Stimulated activated CD4-positive, alpha-beta T cell treated with anti-CD3 and anti-CD28 coated beads, Interleukin-4, amount 100 ng/mL, for 1 hour (primary cell): ENCODE results near the gene HLA-G.
"Not testable (repeated sequence)": the region's sequence is repeated elsewhere in the genome, so short reads cannot be mapped to it uniquely, and the experiment has no call there.

Experiments
- DNase-seq: peaks from one replicate; pipeline ENCODE4 v3.0.0-alpha.2; 2020

Gene HLA-G

DNA sequence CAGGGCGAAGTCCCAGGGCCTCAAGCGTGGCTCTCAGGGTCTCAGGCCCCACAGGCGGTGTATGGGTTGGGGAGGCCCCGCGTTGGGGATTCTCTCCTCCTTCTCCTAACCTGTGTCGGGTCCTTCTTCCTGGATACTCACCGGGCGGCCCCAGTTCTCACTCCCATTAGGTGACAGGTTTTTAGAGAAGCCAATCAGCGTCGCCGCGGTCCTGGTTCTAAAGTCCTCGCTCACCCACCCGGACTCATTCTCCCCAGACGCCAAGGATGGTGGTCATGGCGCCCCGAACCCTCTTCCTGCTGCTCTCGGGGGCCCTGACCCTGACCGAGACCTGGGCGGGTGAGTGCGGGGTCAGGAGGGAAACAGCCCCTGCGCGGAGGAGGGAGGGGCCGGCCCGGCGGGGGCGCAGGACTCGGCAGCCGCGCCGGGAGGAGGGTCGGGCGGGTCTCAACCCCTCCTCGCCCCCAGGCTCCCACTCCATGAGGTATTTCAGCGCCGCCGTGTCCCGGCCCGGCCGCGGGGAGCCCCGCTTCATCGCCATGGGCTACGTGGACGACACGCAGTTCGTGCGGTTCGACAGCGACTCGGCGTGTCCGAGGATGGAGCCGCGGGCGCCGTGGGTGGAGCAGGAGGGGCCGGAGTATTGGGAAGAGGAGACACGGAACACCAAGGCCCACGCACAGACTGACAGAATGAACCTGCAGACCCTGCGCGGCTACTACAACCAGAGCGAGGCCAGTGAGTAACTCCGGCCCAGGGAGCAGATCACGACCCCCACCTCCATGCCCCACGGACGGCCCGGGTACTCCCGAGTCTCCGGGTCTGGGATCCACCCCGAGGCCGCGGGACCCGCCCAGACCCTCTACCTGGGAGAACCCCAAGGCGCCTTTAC, at the start of gene HLA-G:
Gene HLA-G (plus strand): TSS at position 247 of the 892 bp plus-strand sequence. CDS start 20 bp downstream, at position 267.
- DNase-seq, result peak; percentile 9

DNA sequence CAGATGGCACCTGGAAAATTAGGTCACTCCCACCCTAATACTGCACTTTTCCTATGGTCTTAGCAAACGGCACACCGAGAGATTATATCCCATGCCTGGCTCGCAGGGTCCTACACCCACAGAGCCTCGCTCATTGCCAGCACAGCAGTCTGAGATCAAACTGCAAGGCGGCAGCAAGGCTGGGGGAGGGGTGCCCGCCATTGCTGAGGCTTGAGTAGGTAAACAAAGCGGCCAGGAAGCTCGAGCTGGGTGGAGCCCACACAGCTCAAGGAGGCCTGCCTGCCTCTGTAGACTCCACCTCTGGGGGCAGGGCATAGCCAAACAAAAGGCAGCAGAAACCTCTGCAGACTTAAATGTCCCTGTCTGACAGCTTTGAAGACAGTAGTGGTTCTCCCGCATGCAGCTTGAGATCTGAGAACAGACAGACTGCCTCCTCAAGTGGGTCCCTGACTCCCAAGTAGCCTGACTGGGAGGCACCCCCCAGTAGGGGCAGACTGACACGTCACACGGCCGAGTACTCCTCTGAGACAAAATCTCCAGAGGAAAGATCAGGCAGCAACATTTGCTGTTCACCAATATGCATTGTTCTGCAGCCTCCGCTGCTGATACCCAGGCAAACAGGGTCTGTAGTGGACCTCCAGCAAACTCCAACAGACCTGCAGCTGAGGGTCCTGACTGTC, 47.5 kb upstream of the HLA-G start:
- not testable (repeated sequence) for DNase-seq

DNA sequence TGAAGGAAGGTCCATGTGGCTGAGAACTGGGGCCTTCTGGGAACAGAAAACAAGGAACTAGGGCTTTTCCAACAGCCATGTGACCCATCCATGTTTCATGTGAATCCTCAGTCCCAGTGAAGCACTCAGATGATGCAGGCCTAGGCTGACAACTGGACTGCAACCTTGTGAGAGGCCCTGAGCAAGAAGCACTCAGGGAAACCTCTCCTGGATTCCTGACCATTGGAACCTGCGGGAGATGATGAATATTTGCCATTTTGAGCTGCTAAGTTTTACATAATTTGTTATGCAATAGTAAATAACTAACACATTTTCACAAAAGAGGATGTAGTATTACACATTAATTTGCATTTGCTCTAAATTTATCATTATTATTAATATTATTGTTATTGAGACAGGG, 38.4 kb upstream of the HLA-G start:
- no peak for DNase-seq

DNA sequence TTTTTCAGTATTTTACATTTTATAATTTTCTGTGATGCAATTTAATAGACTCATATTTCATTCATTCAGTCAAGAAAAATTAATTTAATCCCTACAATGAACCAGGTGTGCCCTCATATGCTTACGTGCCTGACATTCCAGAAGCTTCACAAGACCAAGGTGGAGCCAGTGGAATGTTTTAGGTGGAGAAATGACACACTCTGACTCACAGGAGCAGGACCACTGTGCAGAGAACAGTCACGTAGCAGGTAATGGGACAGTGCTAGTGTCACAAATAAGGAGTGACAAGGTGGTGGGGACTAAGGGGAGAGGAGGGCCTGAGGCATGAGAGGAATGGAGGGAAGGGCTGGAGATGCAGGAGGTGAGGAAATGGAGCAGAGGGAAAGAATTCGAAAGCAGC, 37.0 kb upstream of the HLA-G start:
- no peak for DNase-seq

DNA sequence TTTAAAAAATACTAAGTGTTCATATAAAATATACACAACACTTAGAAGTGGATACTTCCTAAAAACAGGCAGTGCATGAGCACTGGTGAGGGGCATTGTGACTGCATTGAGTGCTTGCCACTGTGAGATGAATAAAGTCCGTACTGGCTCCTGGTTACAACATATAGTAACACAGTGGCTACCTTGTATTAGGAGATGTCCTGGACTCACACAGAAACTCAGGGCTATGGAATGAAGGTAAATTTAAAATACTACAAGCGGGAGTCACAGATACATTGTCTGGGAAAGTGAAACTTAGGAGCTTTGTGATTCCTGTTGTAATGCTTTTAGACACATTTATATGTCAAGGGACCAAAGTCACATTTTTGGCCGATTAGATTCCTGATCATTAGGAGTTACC, 36.5 kb upstream of the HLA-G start:
- no peak for DNase-seq

DNA sequence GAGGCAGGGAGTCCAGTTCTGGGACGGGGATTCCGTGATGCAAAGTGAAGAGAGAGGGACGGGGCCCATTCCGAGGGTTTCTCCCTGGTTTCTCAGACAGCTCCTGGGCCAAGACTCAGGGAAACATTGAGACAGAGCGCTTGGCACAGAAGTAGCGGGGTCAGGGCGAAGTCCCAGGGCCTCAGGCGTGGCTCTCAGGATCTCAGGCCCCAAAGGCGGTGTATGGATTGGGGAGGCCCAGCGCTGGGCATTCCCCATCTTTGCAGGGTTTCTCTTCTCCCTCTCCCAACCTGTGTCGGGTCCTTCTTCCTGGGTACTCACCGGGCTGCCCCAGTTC, 35.9 kb upstream of the HLA-G start:
- no peak for DNase-seq

DNA sequence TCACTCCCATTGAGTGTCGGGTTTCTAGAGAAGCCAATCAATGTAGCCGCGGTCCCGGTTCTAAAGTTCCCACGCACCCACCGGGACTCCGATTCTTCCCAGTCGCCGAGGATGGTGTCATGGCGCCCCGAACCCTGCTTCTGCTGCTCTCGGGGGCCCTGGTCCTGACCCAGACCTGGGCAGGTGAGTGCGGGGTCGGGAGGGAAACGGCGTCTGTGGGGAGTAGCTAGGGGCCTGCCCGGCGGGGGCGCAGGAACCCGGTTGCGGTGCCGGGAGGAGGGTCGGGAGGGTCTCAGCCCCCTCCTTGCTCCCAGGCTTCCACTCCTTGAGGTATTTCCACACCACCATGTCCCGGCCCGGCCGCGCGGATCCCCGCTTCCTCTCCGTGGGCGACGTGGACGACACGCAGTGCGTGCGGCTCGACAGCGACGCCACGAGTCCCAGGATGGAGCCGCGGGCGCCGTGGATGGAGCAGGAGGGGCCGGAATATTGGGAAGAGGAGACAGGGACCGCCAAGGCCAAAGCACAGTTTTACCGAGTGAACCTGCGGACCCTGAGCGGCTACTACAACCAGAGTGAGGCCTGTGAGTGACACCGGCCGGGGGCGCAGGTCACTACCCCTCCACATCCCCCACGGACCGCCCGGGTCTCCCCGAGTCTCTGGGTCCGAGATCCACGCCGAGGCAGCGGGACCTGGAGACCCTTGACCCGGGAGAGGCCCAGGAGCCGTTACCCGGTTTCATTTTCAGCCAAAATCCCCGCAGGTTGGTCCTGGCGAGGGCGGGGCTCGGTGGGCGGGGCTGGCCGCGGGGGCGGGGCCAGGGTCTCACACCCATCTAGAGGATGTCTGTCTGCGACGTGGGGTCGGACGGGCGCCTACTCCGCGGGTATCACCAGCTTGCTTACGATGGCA, 35.2 kb upstream of the HLA-G start:
- peak; percentile 72 for DNase-seq

DNA sequence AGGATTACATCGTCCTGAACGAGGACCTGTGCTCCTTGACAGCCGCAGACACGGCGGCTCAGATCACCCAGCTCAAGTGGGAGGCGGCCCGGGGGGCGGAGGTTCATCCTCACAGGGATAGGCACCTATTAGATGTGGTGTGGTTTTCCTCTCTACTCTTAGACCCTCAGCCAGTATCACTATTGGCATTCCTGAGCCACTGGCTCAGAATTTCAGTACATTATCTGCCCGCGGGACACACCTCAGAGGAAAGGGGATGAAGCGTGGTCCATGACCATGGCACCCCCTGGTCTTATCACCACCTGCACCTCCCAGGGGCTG, 34.6 kb upstream of the HLA-G start:
- no peak for DNase-seq

DNA sequence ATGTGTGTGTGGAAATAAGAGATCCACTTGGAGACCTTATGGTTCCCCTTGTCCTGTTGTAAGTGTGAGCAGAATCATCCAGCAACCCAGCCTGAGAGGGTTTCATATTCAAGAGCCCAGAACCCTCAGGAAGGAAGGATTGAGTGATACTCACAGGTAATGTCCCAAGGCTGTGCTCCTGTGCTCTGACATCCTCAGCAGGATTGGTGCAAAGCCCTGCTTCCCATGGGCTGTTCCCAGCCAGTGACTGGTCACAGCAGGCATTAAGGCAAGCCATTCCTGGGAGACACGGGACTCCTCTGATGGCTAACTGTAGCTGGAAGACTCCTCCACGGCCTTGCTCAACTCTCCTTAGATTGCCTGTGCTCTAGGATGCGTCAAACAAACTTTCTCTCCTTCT, 33.8 kb upstream of the HLA-G start:
- DNase-seq, result no peak

DNA sequence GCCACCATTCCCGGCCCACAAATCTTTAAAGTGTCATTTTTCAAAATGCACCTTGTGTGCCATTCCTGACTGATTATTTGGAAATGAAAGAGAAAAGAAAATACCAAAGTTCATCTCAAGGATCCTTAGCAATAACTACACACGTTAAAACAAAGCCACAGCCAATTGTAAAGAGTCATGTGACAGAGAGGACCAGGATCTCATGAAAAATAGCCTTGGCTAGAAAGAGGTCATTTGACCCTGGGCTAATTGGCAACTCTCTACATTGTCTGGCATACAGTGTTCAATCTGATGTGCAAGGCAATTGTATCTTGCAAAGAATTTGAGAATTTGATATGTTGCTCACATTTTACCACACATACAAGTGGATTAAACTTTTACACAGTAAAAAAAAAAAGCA, 31.6 kb upstream of the HLA-G start:
- no peak for DNase-seq

DNA sequence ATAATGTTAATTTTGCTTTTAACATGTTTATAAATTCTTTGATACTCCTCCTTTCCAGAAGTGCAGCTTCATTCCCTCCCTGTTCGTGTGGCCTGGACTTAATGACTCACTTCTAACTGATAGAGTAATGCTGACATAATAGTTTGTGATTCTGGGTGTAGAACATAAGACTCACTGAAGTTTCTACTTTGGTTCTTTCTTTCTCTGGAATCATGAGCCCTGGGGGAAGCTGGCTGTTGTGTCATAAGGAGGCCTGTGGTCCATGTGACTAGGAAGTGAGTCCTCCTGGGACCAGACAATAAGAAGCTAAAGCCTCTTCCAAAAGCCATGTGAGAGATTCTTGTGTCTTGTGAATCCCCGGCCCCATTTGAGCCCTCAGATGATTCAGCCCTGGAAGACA, 30.5 kb upstream of the HLA-G start:
- no peak for DNase-seq

DNA sequence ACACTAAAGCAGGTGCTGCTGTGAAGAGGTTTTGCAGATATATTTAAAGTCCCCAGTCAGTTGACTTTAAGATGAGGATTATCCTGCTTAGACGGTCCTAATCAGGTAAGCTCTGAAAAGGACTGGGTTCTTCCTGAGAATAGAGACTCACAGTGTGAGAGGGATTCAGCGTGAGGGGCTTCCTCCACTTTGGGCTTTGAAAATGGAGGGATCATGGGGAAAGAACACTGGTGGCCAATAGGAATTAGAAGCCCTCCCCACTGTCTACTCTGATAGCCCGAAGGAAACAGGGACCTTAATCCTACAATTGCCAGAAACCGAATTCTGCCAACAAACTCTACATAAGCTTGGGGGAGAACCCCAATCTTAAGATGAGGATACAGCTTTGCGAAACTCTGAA, 29.7 kb upstream of the HLA-G start:
- no peak for DNase-seq

DNA sequence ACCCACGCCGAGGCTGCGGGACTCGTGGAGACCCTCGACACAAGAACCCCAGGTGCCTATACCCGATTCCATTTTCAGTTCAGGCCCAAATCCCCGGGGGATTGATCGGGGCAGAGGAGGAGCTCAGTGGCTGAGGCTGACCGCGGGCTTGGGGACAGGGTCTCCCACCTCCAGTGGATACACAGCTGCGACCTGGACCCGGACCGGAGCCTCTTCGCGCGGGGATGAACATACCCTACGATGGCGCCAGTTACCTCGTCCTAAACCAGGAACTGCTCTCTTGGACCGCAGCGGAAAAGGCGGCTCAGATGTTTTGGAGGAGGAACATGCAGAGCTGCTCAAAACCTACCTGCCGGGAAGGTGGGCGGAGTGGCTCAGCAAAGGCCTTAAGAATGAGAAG, 27.4 kb upstream of the HLA-G start:
- no peak for DNase-seq

DNA sequence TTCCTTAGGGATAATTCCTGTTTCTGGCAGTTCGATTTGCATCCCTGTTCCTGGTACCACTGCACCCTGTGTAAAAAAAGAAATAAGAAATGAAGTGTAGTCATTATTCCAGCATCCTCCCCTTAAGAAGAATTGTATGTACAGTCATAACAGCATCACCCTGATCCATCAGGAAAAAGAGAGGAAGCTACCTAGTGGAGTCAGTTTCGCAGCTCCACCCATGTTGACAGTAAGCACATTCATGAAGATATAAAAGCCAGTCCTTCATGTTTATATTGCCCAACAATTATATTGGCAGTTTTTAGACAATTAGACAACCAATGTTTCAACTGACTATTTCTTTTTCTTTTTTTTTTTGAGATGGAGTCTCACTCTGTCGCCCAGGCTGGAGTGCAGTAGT, 21.2 kb upstream of the HLA-G start:
- DNase-seq, result no peak

DNA sequence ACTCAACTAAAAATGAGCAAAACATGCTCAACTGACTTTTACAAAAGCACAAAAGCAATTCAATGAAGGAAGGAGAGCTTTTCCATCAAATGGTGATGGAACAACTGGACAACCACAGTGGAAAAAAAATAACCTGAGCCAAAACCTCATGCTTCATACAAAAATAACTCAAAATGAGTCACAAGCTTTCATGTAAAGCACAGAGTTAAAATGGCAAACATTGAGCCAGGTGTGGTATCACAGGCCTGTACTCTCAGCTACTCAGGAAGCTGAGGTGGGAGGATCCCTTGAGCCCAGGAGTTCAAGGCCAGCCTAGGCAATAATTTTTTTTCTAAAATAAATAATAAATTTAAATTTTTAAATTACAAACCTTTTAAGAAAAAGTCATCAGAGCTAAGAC, 18.4 kb upstream of the HLA-G start:
- DNase-seq, result no peak

DNA sequence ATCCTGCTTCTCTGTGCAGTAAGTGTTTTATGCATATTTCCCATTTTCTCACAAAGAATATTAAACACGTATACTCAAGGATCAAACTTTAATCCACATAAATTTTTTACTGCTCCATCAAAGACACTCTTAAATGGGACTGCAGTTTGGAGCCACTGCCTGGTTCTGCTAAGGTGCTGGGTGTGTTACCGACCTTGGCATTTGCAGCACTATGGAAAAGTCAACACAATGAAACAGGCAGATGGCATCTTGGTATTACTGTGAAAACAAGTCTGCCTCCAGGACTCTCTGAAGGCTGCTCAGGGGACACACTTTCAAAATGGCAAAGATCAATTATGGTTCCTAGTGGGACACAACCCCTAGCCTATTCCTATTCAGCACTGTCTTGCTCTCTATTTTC, 17.3 kb upstream of the HLA-G start:
- no peak for DNase-seq

DNA sequence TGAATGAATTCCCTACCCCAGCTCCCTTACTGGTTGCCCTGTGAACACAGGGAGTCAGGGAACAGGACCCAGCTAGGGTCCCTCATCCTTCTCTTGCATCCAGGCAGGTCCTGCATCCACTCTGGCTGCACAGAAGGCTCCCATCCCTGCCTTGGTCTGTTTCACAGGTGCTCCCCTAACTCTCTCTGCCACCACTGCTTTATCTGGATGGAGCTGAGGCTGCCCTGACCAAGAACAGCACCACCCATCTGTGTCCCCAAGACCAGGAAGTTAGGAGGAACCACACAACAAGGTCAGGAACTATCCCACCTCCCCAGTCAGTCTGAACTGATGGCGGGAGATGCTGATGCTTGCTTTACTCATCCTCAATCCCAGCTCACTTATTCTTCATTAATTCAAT, 16.2 kb upstream of the HLA-G start:
- no peak for DNase-seq

DNA sequence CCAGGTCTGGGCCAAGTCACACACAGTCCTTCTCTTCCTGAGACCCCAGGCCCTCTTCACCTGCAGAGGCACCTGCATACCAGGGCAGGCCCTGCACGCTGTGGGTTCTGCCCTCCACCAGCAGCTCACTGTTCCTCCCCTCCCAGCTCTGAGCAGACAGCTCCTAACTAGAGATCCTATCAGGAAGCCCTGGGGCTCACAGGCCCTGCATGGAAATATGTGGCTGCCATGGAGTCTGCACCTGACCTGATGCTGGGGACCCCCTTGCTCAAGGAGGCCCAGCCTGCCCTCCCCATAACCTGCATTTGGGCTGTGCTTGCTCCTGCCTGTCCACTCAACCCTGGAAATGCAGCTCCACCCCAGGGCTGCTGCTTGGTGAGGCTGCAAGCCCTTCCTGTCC, 14.6 kb upstream of the HLA-G start:
- DNase-seq, result no peak

DNA sequence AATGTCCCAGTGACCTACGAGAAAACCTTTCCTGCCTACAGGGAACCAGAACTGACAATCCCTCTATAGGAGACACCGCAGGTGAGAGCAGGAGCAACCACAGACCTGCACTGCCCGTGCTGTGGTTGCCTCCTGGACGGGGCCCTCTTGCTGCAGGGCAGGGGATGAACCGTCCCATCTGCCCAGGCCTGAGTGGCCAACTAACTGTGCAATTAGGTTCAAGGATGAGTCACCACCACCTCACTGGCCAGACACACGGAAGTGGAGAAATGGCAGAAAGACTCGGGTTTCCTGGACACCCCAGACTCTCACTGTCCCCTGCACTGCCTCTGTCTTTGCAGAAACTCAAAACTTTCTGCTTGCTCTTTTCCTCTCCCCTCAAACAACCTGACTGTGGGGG, 13.8 kb upstream of the HLA-G start:
- no peak for DNase-seq

DNA sequence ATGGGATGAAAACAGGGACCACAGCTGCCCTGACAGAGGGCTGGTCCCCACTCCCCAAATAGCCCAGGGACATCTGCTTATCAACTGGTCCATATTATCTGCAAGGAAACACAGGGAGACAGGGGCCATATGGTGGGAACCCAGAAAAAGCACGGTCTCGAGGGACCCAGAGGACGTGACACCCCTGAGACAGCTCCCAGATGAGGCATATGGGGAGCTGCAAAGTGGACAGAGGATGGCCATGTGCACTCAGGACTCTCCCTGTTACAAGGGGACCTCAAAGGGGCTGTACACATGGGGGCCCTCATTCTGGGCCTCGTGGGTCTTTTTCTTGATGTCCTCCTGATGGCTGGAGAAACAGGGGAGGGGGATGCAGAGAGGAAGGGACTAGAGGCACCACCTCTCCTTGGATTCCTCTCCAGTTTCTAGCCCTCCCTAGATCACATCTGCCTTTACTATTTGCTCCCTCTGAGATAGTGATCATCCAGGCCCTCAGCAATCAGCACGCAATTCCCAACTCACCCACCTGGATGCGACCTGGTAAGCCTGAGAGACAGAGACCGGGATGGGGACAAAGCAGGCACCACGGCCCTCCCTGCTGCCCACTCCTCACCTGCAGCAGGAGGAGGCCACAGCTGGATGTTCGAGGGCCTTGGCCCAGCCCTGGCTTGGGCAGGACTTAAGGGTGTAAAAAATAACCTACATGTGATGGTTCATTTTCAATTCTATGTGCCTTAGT, 13.1 kb upstream of the HLA-G start:
- no peak for DNase-seq

DNA sequence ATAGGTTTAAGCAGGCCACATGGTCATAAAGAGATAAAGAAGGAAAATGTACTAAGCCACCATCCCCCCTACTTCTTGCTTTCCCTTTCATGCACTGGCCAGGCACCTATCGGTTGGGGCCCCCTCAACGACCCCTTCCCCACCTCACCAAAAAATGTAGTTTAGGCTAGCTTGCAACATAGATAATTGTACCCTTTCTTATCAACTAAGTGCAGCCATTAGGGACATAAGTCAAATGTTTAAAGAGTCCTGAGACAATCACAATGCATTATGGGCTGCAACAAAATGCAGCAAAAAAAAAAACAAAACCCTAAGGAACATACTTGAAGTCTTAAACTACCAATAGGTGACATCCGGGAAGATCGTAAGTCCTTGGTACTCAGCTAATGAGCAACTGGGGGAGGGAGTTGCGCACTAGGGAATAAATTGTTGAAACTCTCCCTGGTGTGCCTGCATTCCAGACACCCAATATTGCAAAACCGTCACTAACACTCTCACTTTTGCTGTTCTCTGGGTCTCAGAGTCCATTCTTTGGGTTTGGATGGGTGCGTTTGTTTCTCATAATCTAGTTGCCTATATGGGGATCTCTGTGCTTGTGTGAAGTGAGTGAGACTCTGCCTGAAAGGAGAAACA, 12.4 kb upstream of the HLA-G start:
- no peak for DNase-seq

DNA sequence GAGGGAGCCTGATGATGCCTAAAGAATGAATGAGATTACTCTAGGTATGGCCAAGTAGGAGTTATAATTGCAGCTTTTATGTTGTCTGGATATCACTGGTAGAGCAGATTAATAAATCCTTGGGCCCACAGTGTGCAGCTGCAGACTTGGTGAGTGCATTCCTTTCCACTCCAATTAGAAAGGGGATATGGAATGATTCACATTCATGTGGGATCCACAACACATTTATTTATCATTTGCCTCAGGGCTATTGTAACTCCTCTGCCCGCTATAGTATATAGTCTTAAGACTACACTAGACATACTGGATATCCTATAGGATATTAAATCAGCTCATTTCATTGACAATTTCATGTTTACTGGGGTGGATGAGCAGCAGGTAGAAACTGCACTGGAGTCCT, 11.6 kb upstream of the HLA-G start:
- DNase-seq, result no peak

DNA sequence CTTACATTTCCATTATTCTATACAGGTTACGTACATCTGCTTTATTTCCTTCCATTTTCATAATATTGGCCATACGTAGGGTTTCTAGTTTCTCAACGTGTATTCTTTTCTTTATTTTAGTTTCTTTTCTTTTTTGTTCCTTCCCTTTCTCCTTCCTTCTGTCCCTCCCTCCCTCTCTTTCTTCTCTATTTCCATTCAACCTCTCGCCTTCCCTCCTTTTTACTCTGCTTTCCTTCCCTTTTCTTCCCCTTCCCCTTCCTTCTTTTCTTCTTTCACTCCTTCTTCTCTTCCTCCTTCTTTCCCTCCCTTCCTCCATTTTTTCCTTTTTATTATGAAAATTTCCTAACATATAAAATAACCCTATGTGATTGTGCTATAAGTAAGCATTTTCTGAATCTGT, 8.7 kb upstream of the HLA-G start:
- DNase-seq, result no peak
